Umbilical cord (tissue), 2 donors: ENCODE results near the gene SLC9A4. TPM values are rescaled to one million over a fixed set of nuclear protein-coding genes. Genes with fewer than 3 reads are reported as not detected.

Source experiments
- DNase-seq: peaks from one replicate; pipeline ENCODE4 v3.0.0-alpha.2; 2015; ENCODE audit warnings: low spot score
- total RNA-seq: library from RNA; depleted of rRNA; stranded (reverse); fragments of >200 nt; gene quantifications from one replicate; pipeline ENCODE4 v1.2.3, GENCODE V29; 2014; ENCODE audit warnings: low replicate concordance; ENCODE audit not compliant: insufficient read depth

The SLC9A4 gene
- total RNA-seq, 1 donor from 2014 or later = 1.2 TPM

GRCh38 chr2:102498414-102498813 lies 25.4 kb downstream of the SLC9A4 start:
- DNase-seq = no peak

GRCh38 chr2:102499558-102499957 lies 26.5 kb downstream of the SLC9A4 start:
- DNase-seq = no peak

GRCh38 chr2:102502576-102502975 lies 29.6 kb downstream of the SLC9A4 start:
- DNase-seq = no peak

GRCh38 chr2:102504833-102505232 lies 31.8 kb downstream of the SLC9A4 start:
- DNase-seq = no peak

GRCh38 chr2:102505290-102505689 lies 32.3 kb downstream of the SLC9A4 start:
- peak; percentile 41 for DNase-seq

GRCh38 chr2:102506743-102507142 lies 33.7 kb downstream of the SLC9A4 start:
- DNase-seq = no peak

- DNase-seq = no peak
Observed at GRCh38 chr2:102508863-102509262, 35.8 kb downstream of the SLC9A4 start.

- DNase-seq = no peak
Observed at GRCh38 chr2:102509749-102510148, 36.7 kb downstream of the SLC9A4 start.

- no peak for DNase-seq
Observed at GRCh38 chr2:102510791-102511575, 38.0 kb downstream of the SLC9A4 start.

GRCh38 chr2:102512161-102512560 lies 39.1 kb downstream of the SLC9A4 start:
- DNase-seq = no peak

GRCh38 chr2:102513355-102513939 lies 40.4 kb downstream of the SLC9A4 start:
- DNase-seq = no peak

GRCh38 chr2:102514061-102514785 lies 41.2 kb downstream of the SLC9A4 start:
- DNase-seq = peak; percentile 75

- no peak for DNase-seq
Observed at GRCh38 chr2:102515851-102516250, 42.8 kb downstream of the SLC9A4 start.

- no peak for DNase-seq
Observed at GRCh38 chr2:102518170-102518569, 45.1 kb downstream of the SLC9A4 start.

GRCh38 chr2:102520009-102520408 lies 47.0 kb downstream of the SLC9A4 start:
- no peak for DNase-seq

GRCh38 chr2:102520801-102521200 lies 47.8 kb downstream of the SLC9A4 start:
- DNase-seq = no peak

- no peak for DNase-seq
Observed at GRCh38 chr2:102522162-102522561, 49.1 kb downstream of the SLC9A4 start.

- no peak for DNase-seq
Observed at GRCh38 chr2:102522890-102523289, 49.9 kb downstream of the SLC9A4 start.

- DNase-seq = no peak
Observed at GRCh38 chr2:102523651-102524050, 50.6 kb downstream of the SLC9A4 start.

- DNase-seq = no peak
Observed at GRCh38 chr2:102527086-102527485, 54.1 kb downstream of the SLC9A4 start.

GRCh38 chr2:102538491-102538890 lies 65.5 kb downstream of the SLC9A4 start:
- no peak for DNase-seq

- DNase-seq = peak; percentile 2
Observed at GRCh38 chr2:102540882-102541281, 67.9 kb downstream of the SLC9A4 start.

GRCh38 chr2:102544182-102544581 lies 71.2 kb downstream of the SLC9A4 start:
- DNase-seq = no peak
